Stimulated activated naive CD8-positive, alpha-beta T cell treated with anti-CD3 and anti-CD28 coated beads, Interleukin-15, amount 100 ng/mL, for 72 hours (primary cell): Measurements from ENCODE around the gene TNFRSF4.

Experiments used
- ATAC-seq: fragments of 150-1000 bp; cut with Tn5 transposase; 2 replicates; pipeline ENCODE4 v1.10.0; 2021; ENCODE audit warnings: mild to moderate bottlenecking, moderate library complexity
- DNase-seq, 2 donors: peaks; one replicate each; pipeline ENCODE4 v3.0.0; 2021 to 2022
- H3K27ac Mint-ChIP-seq, 2 donors: one replicate each; pipeline ENCODE4 v1.8.0; 2022; ENCODE audit warnings: mild to moderate bottlenecking in 2 of 2, mixed read lengths in 2 of 2, moderate library complexity in 2 of 2
- H3K27me3 Mint-ChIP-seq: one replicate; pipeline ENCODE4 v1.8.0; 2022; ENCODE audit warnings: mixed read lengths
- H3K4me1 Mint-ChIP-seq: one replicate; pipeline ENCODE4 v1.8.0; 2022; ENCODE audit warnings: mild to moderate bottlenecking, mixed read lengths
- H3K4me3 Mint-ChIP-seq, 2 donors: one replicate each; pipeline ENCODE4 v1.8.0; 2022; ENCODE audit warnings: mild to moderate bottlenecking in 2 of 2, mixed read lengths in 2 of 2, moderate library complexity in 1 of 2
- H3K9me3 Mint-ChIP-seq, 2 donors: one replicate each; pipeline ENCODE4 v1.8.0; 2022; ENCODE audit warnings: mixed read lengths in 2 of 2

Gene TNFRSF4

DNA sequence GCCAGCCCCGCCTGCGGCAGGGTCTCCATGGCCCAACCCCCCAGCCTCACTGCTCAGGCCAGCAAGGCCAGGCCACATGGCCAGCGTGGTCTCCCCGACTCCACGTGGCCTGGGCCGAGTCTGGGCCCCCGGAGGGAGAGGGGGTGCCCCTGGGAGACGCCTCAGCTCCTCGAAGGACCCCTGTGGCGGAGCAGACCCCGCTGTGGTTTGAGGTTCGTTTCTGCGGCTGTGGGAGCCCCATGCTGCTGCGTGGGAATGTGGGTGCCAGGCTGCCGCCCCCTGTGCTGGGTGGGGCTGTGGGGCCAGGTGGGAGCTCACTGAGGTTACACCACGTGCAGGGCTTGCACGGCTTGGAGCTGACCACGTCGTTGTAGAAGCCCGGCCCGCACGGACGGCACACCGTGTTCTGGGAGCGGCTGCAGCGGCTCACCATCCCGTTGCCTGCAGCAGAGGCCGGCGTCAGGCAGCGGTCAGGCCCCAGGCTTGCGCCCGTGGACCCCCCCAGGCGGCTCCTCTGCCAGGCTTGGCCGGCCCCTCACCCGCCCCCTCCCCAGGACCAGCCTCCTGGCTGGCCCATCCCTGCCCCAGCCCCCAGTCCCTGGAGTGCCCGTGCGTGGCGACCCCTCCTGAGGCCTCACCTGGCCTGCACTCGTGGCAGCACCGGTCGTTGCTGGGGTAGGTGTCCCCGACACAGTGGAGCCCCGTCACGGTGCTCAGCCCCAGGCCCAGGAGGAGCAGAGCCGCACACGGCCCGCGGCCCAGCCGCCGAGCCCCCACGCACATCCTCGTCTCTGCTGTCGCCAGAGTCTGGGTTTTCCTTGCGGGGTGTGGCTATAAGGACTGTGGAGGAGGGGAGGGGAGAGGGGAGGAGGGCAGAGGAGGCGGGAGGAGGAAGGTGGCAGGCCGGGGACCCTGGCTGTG lies at the start of gene TNFRSF4:
TNFRSF4 (minus strand) TSS at position 809 of the 921 bp plus-strand sequence; CDS start at position 783, 26 bp downstream.
- ATAC-seq (peak; percentile 34), DNase-seq (peak in 1 of 2 donors; percentile 62)
- H3K27ac Mint-ChIP-seq, result peak within 1 kb of the TSS; percentile 63 to 74

DNA sequence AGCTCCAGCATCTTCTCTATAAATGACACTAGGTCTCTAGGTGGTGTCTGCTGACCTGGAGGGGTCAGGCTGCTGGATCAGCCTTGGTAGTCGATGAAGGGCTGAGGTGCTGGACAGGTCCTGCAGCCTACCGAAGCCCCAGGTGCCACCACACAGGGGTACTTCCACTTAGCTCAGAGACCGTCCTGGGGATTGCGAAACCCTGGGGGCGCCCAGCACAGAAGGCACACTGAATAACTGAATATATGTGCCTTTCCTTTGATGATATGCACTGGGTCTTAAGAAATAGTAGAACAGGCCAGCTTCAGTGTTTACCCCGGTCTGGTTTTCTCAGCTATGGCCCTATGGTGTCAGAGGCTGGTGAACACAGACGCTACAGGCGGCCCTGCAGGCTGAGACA lies 48.8 kb upstream of the TNFRSF4 start:
- ATAC-seq (no peak), DNase-seq (no peak)
- H3K9me3 Mint-ChIP-seq, result no peaks in the 10 kb centered on the region
- no peak overlapping the region for H3K27ac Mint-ChIP-seq
- peaks cover 42% of the 10 kb centered on the region for H3K4me1 Mint-ChIP-seq
- no peak overlapping the region for H3K4me3 Mint-ChIP-seq
- H3K27me3 Mint-ChIP-seq, result no peaks in the 10 kb centered on the region

More for the DNA sequence above, at the start of gene TNFRSF4:
- H3K27me3 Mint-ChIP-seq, result no peaks in the 10 kb centered on the region
- H3K9me3 Mint-ChIP-seq, result no peaks in the 10 kb centered on the region
- peaks cover 82% of the 10 kb centered on the region for H3K4me1 Mint-ChIP-seq
- peak within 1 kb of the TSS; percentile 79 to 88 for H3K4me3 Mint-ChIP-seq

- H3K4me3 Mint-ChIP-seq, result no peak overlapping the region
- ATAC-seq (no peak), DNase-seq (no peak)
- no peaks in the 10 kb centered on the region for H3K9me3 Mint-ChIP-seq
- peak overlapping the region in 1 of 2 donors; percentile 59 for H3K27ac Mint-ChIP-seq
- peaks cover 38% of the 10 kb centered on the region for H3K4me1 Mint-ChIP-seq
- no peaks in the 10 kb centered on the region for H3K27me3 Mint-ChIP-seq
Observed at GRCh38 chr1:1262071-1262470, 48.1 kb upstream of the TNFRSF4 start.

DNA sequence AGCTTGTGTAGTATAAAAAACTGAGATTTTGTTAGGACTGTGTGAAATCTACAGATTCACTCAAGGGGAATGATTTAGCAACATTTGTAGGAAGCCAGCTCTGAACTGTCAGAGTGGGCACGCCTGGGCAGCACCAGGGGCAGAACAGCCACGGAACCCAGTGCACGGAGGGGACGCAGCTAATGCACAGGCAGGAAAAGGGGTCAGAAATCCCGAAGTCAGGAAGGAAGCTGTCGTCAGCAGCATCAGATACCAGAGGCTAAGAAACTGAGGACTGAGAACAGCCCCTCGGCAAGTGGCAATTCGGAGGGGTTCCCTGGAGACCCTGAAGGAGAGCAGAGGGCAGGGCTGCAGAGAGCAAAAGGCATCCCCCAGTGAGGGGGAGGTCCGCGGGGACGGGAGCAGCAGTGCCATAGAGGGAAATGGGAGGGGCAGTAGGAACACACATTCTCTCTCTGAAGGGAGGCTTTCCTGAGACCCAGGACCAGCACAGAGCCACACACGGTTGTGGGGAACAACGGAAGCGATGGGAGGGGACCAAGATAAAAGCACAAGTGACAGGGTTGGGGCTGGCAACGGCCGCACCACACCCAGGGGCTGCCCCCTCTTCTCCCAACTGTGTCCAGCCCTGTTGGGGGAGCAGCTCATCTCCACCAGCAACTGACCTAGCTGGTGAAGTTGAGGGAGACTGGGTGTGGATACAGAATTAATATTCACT lies 47.0 kb upstream of the TNFRSF4 start:
- no peaks in the 10 kb centered on the region for H3K9me3 Mint-ChIP-seq
- H3K27me3 Mint-ChIP-seq, result no peaks in the 10 kb centered on the region
- DNase-seq, result no peak
- H3K4me1 Mint-ChIP-seq, result peaks cover 33% of the 10 kb centered on the region
- H3K4me3 Mint-ChIP-seq, result peak overlapping the region in 1 of 2 donors; percentile 28
- ATAC-seq, result no peak
- peak overlapping the region in 1 of 2 donors; percentile 58 for H3K27ac Mint-ChIP-seq

GRCh38 chr1:1259951-1260600 lies 46.1 kb upstream of the TNFRSF4 start:
- ATAC-seq (no peak), DNase-seq (no peak)
- Mint-ChIP-seq H3K4me1 (peaks cover 29% of the 10 kb centered on the region), H3K27me3 (no peaks in the 10 kb centered on the region), H3K4me3 (no peak overlapping the region), H3K9me3 (no peaks in the 10 kb centered on the region), H3K27ac (peak overlapping the region in 1 of 2 donors; percentile 58)

GRCh38 chr1:1259540-1259939 lies 45.6 kb upstream of the TNFRSF4 start:
- no peaks in the 10 kb centered on the region for H3K27me3 Mint-ChIP-seq
- peaks cover 29% of the 10 kb centered on the region for H3K4me1 Mint-ChIP-seq
- no peaks in the 10 kb centered on the region for H3K9me3 Mint-ChIP-seq
- DNase-seq (no peak), ATAC-seq (peak; percentile 49)
- no peak overlapping the region for H3K27ac Mint-ChIP-seq
- no peak overlapping the region for H3K4me3 Mint-ChIP-seq

DNA sequence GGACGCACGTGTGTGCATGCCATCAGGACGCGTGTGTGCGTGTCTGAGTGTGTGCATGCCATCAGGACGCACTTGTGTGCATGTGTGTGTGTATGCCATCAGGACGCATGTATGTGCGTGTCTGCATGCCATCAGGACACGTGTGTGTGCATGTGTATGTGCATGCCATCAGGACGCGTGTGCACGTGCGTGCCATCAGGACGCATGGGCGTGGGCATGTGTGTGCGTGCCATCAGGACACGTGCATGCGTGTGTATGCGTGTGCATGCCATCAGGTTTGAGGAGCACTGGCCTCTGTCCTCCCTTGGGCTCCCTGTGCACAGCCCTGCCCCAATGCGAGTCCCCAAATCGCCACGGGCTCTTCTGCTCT lies 45.2 kb upstream of the TNFRSF4 start:
- Mint-ChIP-seq H3K4me3 (no peak overlapping the region), H3K9me3 (no peaks in the 10 kb centered on the region), H3K4me1 (peaks cover 29% of the 10 kb centered on the region), H3K27me3 (no peaks in the 10 kb centered on the region), H3K27ac (no peak overlapping the region)
- DNase-seq (no peak), ATAC-seq (no peak)

GRCh38 chr1:1256956-1257871 lies 43.3 kb upstream of the TNFRSF4 start:
- Mint-ChIP-seq H3K9me3 (no peaks in the 10 kb centered on the region), H3K27me3 (no peaks in the 10 kb centered on the region), H3K4me1 (peaks cover 28% of the 10 kb centered on the region), H3K27ac (peak overlapping the region in 1 of 2 donors; percentile 42), H3K4me3 (no peak overlapping the region)
- DNase-seq (no peak), ATAC-seq (peak; percentile 15)

- DNase-seq (no peak), ATAC-seq (no peak)
- no peak overlapping the region for H3K4me3 Mint-ChIP-seq
- H3K27ac Mint-ChIP-seq, result peak overlapping the region in 1 of 2 donors; percentile 25
- no peaks in the 10 kb centered on the region for H3K9me3 Mint-ChIP-seq
- no peaks in the 10 kb centered on the region for H3K27me3 Mint-ChIP-seq
- peaks cover 28% of the 10 kb centered on the region for H3K4me1 Mint-ChIP-seq
Observed at GRCh38 chr1:1255611-1256010, 41.7 kb upstream of the TNFRSF4 start.

DNA sequence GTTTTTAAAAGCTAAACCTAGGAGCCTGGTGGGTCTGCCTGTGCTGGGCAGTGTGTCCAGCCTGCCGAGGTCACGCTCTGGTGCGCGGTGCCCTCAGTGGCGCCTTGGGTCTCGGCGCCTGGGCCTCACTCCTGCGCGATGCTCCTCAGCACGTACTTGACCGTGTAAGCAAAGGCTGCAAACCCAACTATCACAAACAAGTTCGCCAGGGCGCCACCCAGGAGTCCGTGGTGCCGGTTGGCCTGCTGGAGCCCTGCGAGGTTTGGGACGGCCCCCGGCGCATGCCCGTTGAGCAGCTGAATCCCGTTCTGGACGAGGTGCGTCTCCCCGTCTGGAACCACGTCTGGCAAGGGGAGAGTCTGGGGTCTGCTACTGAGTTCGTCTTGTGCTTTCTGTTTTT lies 41.1 kb upstream of the TNFRSF4 start:
- Mint-ChIP-seq H3K27me3 (no peaks in the 10 kb centered on the region), H3K27ac (no peak overlapping the region), H3K4me3 (no peak overlapping the region), H3K9me3 (no peaks in the 10 kb centered on the region), H3K4me1 (peaks cover 32% of the 10 kb centered on the region)
- ATAC-seq (no peak), DNase-seq (no peak)

- ATAC-seq (no peak), DNase-seq (no peak)
- Mint-ChIP-seq H3K4me3 (no peak overlapping the region), H3K9me3 (no peaks in the 10 kb centered on the region), H3K4me1 (peaks cover 32% of the 10 kb centered on the region), H3K27me3 (no peaks in the 10 kb centered on the region), H3K27ac (no peak overlapping the region)
Observed at GRCh38 chr1:1254667-1254998, 40.7 kb upstream of the TNFRSF4 start.

GRCh38 chr1:1253972-1254666 lies 40.2 kb upstream of the TNFRSF4 start:
- no peak overlapping the region for H3K4me3 Mint-ChIP-seq

GRCh38 chr1:1253314-1253713 lies 39.4 kb upstream of the TNFRSF4 start:
- H3K9me3 Mint-ChIP-seq, result no peaks in the 10 kb centered on the region
- DNase-seq (no peak), ATAC-seq (no peak)
- no peaks in the 10 kb centered on the region for H3K27me3 Mint-ChIP-seq
- no peak overlapping the region for H3K4me3 Mint-ChIP-seq
- peaks cover 28% of the 10 kb centered on the region for H3K4me1 Mint-ChIP-seq
- H3K27ac Mint-ChIP-seq, result peak overlapping the region in 1 of 2 donors; percentile 49

More at GRCh38 chr1:1253972-1254666, 40.2 kb upstream of the TNFRSF4 start:
- H3K4me1 Mint-ChIP-seq, result peaks cover 33% of the 10 kb centered on the region
- H3K9me3 Mint-ChIP-seq, result no peaks in the 10 kb centered on the region
- DNase-seq (no peak), ATAC-seq (no peak)
- peak overlapping the region in 1 of 2 donors; percentile 2 for H3K27ac Mint-ChIP-seq
- H3K27me3 Mint-ChIP-seq, result no peaks in the 10 kb centered on the region

DNA sequence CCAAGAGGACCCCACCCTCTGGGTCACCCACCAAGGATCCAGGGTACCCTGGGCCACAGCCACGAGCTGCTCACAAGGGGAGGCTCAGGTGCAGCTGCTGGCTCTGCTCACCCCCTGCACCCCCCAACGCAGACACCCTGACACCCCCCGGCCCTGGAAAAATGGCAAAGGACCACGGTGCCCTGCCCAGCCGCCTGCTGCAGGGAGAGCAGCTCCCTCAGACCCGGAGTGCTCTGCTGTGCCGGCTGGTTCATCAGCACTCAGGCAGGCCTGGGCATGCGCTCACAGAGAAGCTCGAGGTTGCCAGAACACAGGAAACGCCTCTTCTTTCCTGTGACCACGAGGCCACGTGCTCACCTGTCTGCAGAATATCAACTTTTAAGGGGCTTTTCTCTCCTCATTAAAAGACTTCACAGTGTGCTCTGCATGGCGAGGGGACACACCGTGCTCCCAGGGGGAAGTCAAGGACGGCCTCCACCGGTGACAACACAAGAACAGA lies 36.9 kb upstream of the TNFRSF4 start:
- Mint-ChIP-seq H3K4me3 (peak overlapping the region; percentile 23 to 72), H3K27me3 (no peaks in the 10 kb centered on the region), H3K9me3 (no peaks in the 10 kb centered on the region), H3K27ac (peak overlapping the region; percentile 37 to 65), H3K4me1 (peaks cover 35% of the 10 kb centered on the region)
- peak; percentile 94 for ATAC-seq
- peak; percentile 70 to 87 for DNase-seq
